Fibroblast of gingiva (primary cell): ENCODE data around the gene PRMT9.

Source experiments
- DNase-seq: peaks from one replicate; pipeline ENCODE4 v3.0.0-alpha.2; 2011; ENCODE audit warnings: low read depth

Gene PRMT9

GRCh38 chr4:147678796-147679549 lies 5.0 kb downstream of the PRMT9 start:
- DNase-seq: peak; percentile 30

GRCh38 chr4:147678106-147678505 lies 5.9 kb downstream of the PRMT9 start:
- no peak for DNase-seq

DNA sequence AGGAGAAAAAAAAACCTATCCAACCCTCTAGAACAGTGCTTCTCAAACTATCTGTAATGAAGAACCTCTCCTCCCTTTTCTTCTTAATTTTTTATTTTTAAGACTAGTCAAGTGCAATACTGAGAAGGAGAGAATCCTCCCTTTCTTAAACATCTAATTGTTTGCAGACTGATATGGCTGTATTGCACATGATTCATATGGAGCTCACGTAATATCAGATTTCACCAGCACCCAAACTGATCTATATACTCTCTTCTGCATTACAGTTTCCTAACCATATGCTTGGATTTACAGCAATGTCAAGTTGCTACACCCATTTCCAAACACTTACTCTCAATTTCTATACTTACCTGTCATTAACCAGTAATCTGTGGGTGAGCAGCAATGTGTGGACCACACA lies 9.5 kb downstream of the PRMT9 start:
- peak; percentile 59 for DNase-seq

DNA sequence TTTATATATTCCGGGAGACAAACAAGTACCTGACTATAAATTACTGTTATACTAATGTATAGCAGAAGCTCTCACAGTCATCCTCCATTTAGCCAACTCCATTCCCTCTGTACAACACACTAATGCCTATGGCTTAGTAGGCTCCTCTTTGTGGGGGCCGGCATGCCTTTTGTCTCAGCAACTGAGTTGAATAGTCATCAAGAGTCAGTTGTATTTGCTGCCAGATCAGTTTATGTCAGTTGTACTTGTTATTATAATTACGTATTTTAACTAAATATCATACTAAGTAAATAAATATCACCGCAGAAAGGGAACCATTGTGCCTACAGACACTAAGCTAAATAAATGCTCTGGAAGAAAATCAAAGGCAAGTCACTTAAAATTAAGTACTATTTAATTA lies 9.9 kb downstream of the PRMT9 start:
- DNase-seq: no peak

DNA sequence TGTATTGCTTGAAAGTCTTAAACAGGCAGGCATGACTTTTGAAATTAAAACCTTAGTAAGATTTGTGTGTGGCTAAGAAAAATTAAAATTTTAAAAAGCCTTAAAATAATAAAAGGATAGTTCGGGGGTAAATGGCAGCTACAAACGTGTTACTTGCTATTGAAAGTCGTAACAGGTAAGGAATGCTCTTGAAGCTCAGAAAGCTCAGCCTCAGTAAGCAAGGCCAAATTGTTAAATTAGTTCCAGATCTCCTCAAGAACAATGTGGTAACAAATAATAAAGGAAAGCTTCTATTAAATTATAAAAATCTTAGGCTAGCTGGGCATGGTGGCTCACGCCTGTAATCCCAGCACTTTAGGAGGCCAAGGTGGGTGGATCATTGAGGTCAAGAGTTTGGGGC lies 25.5 kb downstream of the PRMT9 start:
- peak; percentile 29 for DNase-seq

GRCh38 chr4:147655639-147656038 lies 28.3 kb downstream of the PRMT9 start:
- DNase-seq: no peak

DNA sequence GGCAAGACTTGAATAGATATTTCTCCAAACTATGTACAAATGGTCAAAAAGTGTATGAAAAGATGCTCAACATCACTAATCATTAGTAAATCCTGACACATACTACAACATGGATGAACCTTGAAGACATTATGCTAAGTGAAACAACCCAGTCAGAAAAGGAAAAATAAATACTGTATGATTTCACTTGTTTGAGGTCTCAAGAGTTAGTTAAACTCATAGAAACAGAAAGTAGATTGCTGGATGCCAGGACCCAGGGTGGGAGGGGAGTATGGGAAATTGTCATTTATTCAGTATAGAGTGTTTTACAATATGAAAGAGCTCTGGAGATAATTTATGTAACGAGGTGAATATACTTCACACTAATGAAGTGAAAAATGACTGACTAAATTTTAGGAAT lies 32.4 kb downstream of the PRMT9 start:
- no peak for DNase-seq

DNA sequence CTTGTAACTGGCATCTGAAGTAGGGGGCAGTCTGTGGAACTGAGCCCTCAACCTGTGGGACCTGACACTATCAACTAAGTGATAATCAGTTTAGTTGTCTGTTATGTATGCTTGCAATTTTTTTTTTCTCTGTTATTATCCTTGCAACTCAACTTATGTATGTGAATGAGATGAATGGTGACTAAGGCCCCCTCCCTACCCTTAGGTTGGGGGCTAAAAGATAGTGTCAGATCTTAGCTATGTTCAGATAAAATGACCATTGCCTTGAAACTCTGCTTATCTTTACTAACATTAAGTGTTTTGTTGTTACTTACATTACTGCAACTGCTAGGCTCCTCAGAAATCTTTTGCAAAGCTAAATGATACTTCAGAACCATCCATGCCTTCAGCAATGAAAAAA lies 35.3 kb downstream of the PRMT9 start:
- no peak for DNase-seq

DNA sequence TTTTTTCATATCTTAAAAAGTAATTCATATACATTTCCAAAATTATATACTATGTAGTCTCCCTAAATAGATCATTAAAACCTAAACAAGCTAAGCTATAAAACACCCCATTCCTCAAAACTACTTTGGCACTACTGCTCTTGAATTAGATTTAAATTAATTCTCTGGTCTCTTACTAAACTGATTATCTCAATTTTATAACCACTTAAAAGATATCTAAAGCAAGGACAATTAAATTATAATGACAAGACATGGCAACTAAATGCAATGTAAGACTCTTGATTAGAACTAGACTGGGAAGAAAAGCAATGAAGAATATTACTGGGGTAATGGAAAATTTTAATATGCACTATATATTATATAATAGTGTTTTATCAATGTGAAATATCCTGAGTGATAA lies 38.9 kb downstream of the PRMT9 start:
- no peak for DNase-seq

- DNase-seq: no peak
Observed at GRCh38 chr4:147644471-147644870, 39.5 kb downstream of the PRMT9 start.

DNA sequence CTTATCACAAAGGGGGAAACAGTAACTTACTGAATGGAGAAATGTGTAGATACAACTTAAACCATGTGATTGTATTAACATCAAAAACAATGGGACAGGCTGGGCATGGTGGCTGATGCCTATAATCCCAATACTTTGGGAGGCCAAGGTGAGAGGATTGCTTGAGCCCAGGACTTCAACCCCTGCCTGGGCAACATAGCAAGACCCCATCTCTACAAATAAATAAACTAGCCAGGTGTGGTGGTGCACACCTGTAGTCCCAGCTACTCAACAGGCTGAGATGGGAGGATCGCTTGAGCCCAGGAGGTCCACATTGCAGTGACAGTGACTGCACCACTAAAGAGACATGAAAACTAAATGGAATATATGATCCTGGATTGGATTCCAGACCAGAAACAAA lies 40.3 kb downstream of the PRMT9 start:
- DNase-seq: no peak

DNA sequence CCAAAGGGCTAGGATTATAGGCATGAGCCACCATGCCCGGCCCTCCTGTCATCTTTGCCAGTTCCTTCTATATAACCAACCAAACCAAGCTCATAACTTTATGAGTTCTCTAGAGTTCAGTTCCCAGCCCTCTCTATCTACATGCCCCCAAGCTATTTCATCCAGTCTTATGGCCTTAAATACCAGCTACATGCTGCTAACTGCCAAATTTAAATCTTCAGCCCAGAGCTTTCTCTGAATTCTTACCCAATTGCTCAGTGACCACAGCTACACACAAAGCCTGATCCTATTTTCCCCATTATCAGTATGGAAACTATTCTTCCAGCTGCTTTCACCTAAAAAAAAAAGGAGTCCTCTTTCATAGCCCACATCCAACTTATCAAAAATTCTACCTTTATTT lies 43.6 kb downstream of the PRMT9 start:
- peak; percentile 74 for DNase-seq

- DNase-seq: peak; percentile 34
Observed at GRCh38 chr4:147639388-147639787, 44.6 kb downstream of the PRMT9 start.

GRCh38 chr4:147638942-147639341 lies 45.0 kb downstream of the PRMT9 start:
- DNase-seq: no peak

- no peak for DNase-seq
Observed at GRCh38 chr4:147638365-147638764, 45.6 kb downstream of the PRMT9 start.

GRCh38 chr4:147635348-147635747 lies 48.6 kb downstream of the PRMT9 start:
- DNase-seq: no peak

GRCh38 chr4:147633643-147634042 lies 50.3 kb downstream of the PRMT9 start:
- no peak for DNase-seq

- peak; percentile 94 for DNase-seq
Observed at GRCh38 chr4:147633113-147633512, 50.9 kb downstream of the PRMT9 start.

GRCh38 chr4:147629783-147630730 lies 53.9 kb downstream of the PRMT9 start:
- DNase-seq: peak; percentile 67

DNA sequence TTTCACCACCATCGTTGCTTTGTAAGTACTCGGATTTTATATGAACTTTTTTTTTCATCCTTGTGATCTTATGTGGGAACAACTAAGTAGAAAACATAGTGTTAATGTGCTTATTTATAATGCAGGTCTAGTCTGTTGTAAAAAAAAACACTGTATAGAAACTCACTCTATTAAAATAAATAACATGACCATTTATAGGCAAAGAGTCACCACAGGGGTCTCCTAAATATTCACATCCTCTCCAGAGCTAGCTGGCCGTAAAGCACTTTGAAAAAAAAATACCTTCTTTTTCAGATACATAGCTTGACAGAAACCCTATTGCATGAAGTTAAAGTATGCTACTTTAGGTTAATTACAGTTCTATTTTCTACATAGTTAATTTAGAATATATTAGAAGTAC lies 55.5 kb downstream of the PRMT9 start:
- no peak for DNase-seq

DNA sequence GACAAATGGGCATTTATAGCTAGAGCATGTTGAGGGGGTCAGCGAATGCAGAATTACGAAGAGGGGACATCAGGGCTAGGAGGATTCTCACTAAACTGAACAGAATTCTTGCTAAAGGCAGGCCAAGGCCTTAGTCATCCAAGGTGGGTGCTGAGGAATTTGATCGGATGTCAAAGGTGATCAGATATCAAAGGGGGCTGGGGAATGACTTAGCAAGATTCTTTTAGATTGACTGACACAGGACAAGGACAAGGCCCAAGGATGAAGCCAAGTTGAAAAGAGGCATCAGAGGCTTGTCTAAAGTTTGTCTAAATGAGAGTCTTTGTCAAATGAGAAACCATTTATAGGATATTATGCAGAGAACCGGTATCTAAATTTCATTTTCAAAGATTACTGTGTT lies 57.1 kb downstream of the PRMT9 start:
- no peak for DNase-seq

GRCh38 chr4:147625733-147626132 lies 58.2 kb downstream of the PRMT9 start:
- DNase-seq: no peak

DNA sequence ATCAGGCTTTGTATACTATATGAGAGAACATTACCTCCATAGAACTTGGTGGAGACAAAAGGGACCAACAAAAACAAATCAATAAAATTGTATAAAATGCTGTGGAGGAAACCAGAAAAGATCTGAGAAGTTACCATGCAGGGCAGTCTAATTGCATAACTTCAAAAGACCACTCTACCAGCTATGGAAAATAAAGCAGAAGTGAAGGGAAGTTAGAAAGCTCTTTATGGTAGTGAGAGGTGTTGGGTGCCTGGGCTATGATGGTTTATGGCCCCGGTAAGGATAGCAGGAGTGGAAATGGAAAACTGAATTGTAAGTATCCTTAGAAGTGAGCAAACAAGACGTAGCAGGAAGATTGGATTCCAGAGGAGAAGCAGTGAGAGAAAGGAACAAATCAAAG lies 63.6 kb downstream of the PRMT9 start:
- DNase-seq: no peak
